Tibial nerve (tissue), 4 donors: ENCODE results near the gene C16orf82. TPM values are rescaled to one million over a fixed set of nuclear protein-coding genes. Genes with fewer than 3 reads are reported as not detected.
"Not testable (repeated sequence)": the region's sequence is repeated elsewhere in the genome, so short reads cannot be mapped to it uniquely, and the experiment has no call there.

Experiments
- DNase-seq, 2 donors: peaks; one replicate each; pipeline ENCODE4 v3.0.0-alpha.2; 2019; ENCODE audit warnings: low spot score in 2 of 2
- H3K27ac ChIP-seq, 4 donors: fragments of 200-600 bp; sonication (generic) in 3 of 4; one replicate each; pipeline ENCODE4 v1.5.1; 2017 to 2019; ENCODE audit warnings: mild to moderate bottlenecking in 1 of 4
- H3K27me3 ChIP-seq, 2 donors: fragments of 200-600 bp; sonication (generic) in 1 of 2; one replicate each; pipeline versions ENCODE4 v1.5.1 to v1.6.0; 2017 to 2019
- H3K36me3 ChIP-seq, 3 donors: fragments of 200-600 bp; sonication (generic); one replicate each; pipeline ENCODE4 v1.5.1; 2018 to 2019
- H3K4me1 ChIP-seq, 4 donors: fragments of 200-600 bp; sonication (generic) in 3 of 4; one replicate each; pipeline ENCODE4 v1.5.1; 2017 to 2019
- H3K4me3 ChIP-seq, 4 donors: fragments of 200-600 bp; sonication (generic) in 3 of 4; one replicate each; pipeline ENCODE4 v1.5.1; 2017 to 2019; ENCODE audit warnings: mild to moderate bottlenecking in 1 of 4, moderate library complexity in 1 of 4
- H3K9me3 ChIP-seq, 4 donors: fragments of 200-600 bp; sonication (generic) in 3 of 4; one replicate each; pipeline ENCODE4 v1.5.1; 2017 to 2019
- EP300 ChIP-seq, 2 donors: sonication (generic); formaldehyde crosslinking; IDR thresholded peaks; one replicate each; pipeline ENCODE4 v1.6.1; 2017; ENCODE audit warnings: antibody characterized with exemption in 2 of 2, mild to moderate bottlenecking in 1 of 2
- POLR2A ChIP-seq, 2 donors: fragments of 450-650 bp; IDR thresholded peaks; one replicate each; pipeline ENCODE4 v1.6.1; 2017; ENCODE audit warnings: antibody characterized with exemption in 2 of 2, mild to moderate bottlenecking in 2 of 2, moderate library complexity in 2 of 2
- WGBS, 2 donors: methylation state at CpG; one replicate each; pipeline ENCODE4 v1.1.5; 2018; 5-methylcytosine and 5-hydroxymethylcytosine counted together
- total RNA-seq, 4 donors: library from RNA; depleted of rRNA; stranded (reverse); fragments of >200 nt; gene quantifications; one replicate each; pipeline ENCODE4 v1.1.0, GENCODE V29; 2016
- TF ChIP-seq, protein P1 (sequence below), 5 experiments: fragments of 200-600 bp in 3 of 5; fragments of 450-650 bp in 2 of 5; sonication (generic) in 3 of 5; IDR thresholded peaks; one replicate each; pipeline ENCODE4 v1.5.1; 2016 to 2019; ENCODE audit warnings: antibody characterized with exemption in 5 of 5, mild to moderate bottlenecking in 3 of 5, moderate library complexity in 2 of 5

C16orf82 gene
- total RNA-seq, 4 donors from 2014 or later = not detected

DNA sequence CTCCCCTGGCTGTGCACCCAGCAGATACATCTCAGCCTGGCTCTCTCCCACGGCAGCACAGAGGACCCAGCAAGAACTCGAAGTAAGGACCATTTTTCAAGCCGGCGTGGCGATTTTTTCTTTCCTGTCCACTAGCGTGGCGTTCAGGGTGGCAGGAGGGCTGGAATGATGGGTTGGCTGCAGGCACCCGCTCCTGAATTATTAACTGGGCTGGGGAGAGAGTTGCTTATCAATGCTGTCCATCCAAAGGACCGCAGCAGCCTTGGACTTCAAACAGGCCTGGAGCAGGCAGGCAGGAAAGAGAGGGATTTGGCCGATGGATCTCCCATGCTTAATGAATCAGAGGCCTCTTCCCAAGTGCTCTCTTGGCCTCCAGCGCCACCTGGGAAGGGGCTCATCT is 7.0 kb downstream of the C16orf82 start:
- 79 to 87% methylated on average over 11 of the region's 11 CpGs for WGBS, 2 donors
- H3K4me3 ChIP-seq = no peak overlapping the region
- no peaks in the 10 kb centered on the region for H3K36me3 ChIP-seq
- no peak for DNase-seq
- no peaks in the 10 kb centered on the region for H3K4me1 ChIP-seq
- H3K27ac ChIP-seq = no peak overlapping the region
- TF ChIP-seq EP300 (IDR thresholded peaks at IDR 0.05) (no peak), POLR2A (IDR thresholded peaks at IDR 0.05) (no peak)
- TF ChIP-seq, protein P1, sequence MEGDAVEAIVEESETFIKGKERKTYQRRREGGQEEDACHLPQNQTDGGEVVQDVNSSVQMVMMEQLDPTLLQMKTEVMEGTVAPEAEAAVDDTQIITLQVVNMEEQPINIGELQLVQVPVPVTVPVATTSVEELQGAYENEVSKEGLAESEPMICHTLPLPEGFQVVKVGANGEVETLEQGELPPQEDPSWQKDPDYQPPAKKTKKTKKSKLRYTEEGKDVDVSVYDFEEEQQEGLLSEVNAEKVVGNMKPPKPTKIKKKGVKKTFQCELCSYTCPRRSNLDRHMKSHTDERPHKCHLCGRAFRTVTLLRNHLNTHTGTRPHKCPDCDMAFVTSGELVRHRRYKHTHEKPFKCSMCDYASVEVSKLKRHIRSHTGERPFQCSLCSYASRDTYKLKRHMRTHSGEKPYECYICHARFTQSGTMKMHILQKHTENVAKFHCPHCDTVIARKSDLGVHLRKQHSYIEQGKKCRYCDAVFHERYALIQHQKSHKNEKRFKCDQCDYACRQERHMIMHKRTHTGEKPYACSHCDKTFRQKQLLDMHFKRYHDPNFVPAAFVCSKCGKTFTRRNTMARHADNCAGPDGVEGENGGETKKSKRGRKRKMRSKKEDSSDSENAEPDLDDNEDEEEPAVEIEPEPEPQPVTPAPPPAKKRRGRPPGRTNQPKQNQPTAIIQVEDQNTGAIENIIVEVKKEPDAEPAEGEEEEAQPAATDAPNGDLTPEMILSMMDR (IDR thresholded peaks at IDR 0.05) = no peak
- peaks cover 0 to 10% (median 0%) of the 10 kb centered on the region in 4 donors for H3K9me3 ChIP-seq
- H3K27me3 ChIP-seq = no peaks in the 10 kb centered on the region

DNA sequence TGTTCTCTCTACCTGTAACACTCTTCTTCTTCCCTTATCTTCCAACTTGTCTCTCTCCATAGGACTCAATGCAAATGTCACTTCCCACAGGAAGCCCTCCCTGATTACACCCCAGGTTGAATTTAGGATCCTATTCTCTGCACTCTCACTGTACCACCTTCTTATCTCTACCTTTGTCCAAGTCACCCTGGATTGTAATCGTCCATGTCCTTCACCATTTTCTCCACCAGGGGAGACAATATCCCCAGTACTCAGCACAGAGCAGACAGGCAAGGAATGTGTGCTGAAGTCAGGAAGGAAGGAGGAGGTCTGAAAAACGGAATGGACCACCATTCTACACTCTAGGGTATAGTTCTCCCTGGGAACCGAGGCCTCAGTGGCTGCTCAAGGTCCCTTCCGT is 14.2 kb downstream of the C16orf82 start:
- 30 to 31% methylated on average over 4 of the region's 4 CpGs for WGBS, 2 donors
- Histone ChIP-seq H3K27me3 (no peaks in the 10 kb centered on the region), H3K36me3 (no peaks in the 10 kb centered on the region), H3K4me3 (no peak overlapping the region), H3K27ac (no peak overlapping the region), H3K4me1 (no peaks in the 10 kb centered on the region), H3K9me3 (peaks cover 0 to 4% (median 0%) of the 10 kb centered on the region in 4 donors)
- no peak for DNase-seq
- TF ChIP-seq POLR2A (IDR thresholded peaks at IDR 0.05) (no peak), EP300 (IDR thresholded peaks at IDR 0.05) (no peak)
- TF ChIP-seq, protein P1 (IDR thresholded peaks at IDR 0.05) = peak in 1 of 5 experiments; percentile 12

DNA sequence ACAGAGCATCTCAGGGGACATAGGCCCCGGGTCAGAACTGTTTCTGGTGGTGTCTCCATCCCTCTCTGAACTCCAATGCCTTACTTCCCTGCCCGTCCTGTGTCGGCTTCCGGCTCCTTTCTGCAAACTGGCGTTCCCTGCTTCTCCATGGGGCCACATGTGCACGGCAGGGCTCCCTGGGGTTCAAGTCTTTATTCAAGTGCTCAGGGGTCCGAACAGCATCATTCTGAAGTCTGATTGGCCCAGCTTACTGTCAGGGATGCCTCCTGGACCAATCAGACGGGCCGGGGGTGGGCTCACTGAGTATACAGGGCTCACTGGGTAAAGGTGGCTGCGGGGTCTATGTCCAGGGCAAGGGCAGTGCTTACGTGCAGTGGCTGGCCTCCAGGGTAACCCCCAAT is 17.1 kb downstream of the C16orf82 start:
- Histone ChIP-seq H3K9me3 (no peaks in the 10 kb centered on the region), H3K4me3 (no peak overlapping the region), H3K27me3 (no peaks in the 10 kb centered on the region), H3K36me3 (no peaks in the 10 kb centered on the region), H3K27ac (no peak overlapping the region), H3K4me1 (no peaks in the 10 kb centered on the region)
- no peak for DNase-seq
- 33 to 38% methylated on average over 10 to 11 of the region's 11 CpGs for WGBS, 2 donors
- no peak for TF ChIP-seq EP300 (IDR thresholded peaks at IDR 0.05)
- TF ChIP-seq, protein P1 (IDR thresholded peaks at IDR 0.05) = no peak
- TF ChIP-seq POLR2A (IDR thresholded peaks at IDR 0.05) = no peak

DNA sequence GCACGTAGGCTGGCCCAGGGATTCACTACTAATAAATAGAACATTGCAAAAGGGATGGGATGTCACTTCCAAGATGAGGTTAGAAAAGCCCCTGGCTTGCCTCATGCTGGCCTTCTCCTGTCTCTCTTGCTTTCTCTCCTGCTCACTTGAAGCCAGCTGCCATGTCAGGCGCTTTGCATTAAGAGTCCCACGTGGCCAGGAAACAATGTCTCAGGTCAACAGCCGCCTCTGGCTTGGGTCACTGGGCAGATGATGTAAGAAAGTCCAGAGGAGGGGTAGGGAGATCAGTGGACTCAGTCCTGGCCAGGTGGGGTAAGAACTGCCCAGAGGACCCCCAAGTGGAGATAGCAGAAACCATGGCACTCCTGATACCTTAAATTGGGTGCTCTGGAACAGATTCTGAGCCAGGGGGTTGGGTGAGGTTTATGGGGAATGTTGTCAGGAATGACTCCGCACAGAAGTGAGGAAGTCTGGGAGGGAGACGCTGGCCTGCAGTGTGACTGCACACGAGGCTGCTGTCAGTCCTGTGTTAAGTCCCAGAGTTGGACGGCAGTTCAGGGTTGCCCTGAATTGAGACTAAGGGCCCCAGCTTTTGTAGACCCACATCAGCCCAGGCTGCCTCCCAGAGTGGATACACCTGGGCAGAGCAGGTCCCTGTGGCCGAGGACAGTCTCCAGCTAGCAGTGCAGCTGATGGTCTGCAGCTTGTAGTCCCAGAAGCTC is 17.7 kb downstream of the C16orf82 start:
- Histone ChIP-seq H3K27ac (no peak overlapping the region), H3K4me1 (no peaks in the 10 kb centered on the region), H3K36me3 (no peaks in the 10 kb centered on the region), H3K27me3 (no peaks in the 10 kb centered on the region), H3K4me3 (no peak overlapping the region), H3K9me3 (no peaks in the 10 kb centered on the region)
- DNase-seq = no peak
- 58 to 63% methylated on average over 8 of the region's 9 CpGs for WGBS, 2 donors
- TF ChIP-seq POLR2A (IDR thresholded peaks at IDR 0.05) (no peak), EP300 (IDR thresholded peaks at IDR 0.05) (no peak)
- TF ChIP-seq, protein P1 (IDR thresholded peaks at IDR 0.05) = no peak

DNA sequence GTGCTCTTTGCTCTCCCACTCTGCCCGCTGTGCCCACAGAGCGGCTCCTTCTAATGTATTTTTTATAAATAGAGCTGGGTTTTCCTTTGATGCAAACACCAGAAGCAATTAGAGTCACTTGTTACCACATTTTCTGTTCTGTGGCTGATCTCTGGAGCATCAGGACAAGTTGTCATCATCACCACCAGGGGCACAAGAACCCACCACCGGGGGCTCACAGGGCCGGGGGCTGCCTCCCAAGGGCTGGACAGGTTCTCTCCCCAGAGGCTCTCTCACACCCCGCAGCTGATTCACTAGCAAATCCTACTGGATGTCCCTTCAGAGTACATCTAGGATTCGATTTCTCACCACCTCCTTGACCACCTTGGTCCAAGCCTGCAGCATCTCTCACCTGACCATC is 18.5 kb downstream of the C16orf82 start:
- no peaks in the 10 kb centered on the region for H3K27me3 ChIP-seq
- H3K4me1 ChIP-seq = no peaks in the 10 kb centered on the region
- H3K4me3 ChIP-seq = no peak overlapping the region
- no peak for TF ChIP-seq EP300 (IDR thresholded peaks at IDR 0.05)
- TF ChIP-seq, protein P1 (IDR thresholded peaks at IDR 0.05) = no peak
- no peak for TF ChIP-seq POLR2A (IDR thresholded peaks at IDR 0.05)
- no peak overlapping the region for H3K27ac ChIP-seq
- DNase-seq = no peak
- whole genome bisulfite sequencing, 2 donors = 59 to 73% methylated on average over 6 of the region's 6 CpGs
- no peaks in the 10 kb centered on the region for H3K36me3 ChIP-seq
- H3K9me3 ChIP-seq = no peaks in the 10 kb centered on the region

DNA sequence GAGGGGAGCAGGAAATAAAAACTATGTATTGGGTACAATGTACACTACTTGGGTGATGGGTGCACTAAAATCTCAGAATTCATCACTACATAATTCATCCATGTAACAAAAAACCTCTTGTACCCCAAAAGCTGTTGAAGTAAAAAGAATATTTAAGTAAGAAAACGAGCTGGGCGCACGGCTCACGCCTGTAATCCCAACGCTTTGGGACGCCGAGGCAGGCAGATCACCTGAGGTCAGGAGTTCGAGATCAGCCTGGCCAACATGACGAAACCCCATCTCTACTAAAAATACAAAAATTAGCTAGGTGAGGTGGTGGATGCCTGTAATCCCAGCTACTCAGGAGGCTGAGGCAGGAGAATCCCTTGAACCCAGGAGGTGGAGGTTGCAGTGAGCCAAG is 19.3 kb downstream of the C16orf82 start:
- 87 to 93% methylated on average over 9 of the region's 9 CpGs for WGBS, 2 donors
- H3K4me1 ChIP-seq, DNase-seq, H3K36me3 ChIP-seq, H3K27me3 ChIP-seq, H3K27ac ChIP-seq, H3K9me3 ChIP-seq, H3K4me3 ChIP-seq: not testable (repeated sequence)
